Stimulated activated naive CD4-positive, alpha-beta T cell (primary cell): ENCODE results near the gene HCRTR2.
"Not testable (repeated sequence)": the region's sequence is repeated elsewhere in the genome, so short reads cannot be mapped to it uniquely, and the experiment has no call there.

Source experiments
- DNase-seq, 6 experiments: peaks; one replicate each; lab custom pipeline; 2025; lab: John Stamatoyannopoulos, UW

HCRTR2 gene

GRCh38 chr6:55220961-55221360 is 46.6 kb downstream of the HCRTR2 start:
- DNase-seq: no peak

DNA sequence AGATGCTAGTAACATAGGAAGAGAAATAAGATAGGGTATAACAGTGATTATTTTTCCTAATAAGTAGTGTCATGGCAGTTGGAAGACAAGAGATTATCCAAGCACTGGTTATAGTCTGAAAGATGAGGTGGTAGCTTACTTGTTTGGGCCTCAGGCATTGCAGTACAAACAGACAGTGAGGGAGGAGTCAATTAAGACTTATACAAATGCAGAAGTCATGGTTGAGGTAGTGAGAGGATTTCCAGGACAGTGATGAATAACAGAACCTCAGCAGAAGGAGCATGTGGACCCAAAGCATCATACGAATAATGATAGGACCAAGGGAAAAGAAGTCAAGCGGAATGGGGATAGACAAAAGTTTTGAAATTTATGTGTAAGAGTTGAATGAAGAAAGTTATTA is 53.5 kb downstream of the HCRTR2 start:
- DNase-seq: no peak

DNA sequence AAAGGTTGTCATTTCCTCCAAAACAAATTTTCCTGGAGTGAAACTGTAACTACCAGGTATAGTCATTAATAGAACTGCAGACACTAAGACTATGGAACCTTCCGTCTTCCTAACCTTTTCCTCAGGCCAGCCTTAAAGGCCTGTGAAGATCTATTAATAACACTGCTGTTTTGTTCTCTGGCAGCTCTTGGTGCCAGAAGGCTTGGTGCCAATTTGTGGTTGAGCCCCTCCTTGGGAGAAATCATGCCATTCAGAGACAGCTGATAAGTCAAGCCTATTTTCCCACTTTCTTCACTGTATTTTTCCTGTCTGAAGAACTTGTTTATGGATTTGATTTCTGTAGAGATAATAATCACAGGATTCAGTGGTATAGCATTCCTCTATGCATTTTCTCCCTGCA is 64.8 kb downstream of the HCRTR2 start:
- no peak for DNase-seq

DNA sequence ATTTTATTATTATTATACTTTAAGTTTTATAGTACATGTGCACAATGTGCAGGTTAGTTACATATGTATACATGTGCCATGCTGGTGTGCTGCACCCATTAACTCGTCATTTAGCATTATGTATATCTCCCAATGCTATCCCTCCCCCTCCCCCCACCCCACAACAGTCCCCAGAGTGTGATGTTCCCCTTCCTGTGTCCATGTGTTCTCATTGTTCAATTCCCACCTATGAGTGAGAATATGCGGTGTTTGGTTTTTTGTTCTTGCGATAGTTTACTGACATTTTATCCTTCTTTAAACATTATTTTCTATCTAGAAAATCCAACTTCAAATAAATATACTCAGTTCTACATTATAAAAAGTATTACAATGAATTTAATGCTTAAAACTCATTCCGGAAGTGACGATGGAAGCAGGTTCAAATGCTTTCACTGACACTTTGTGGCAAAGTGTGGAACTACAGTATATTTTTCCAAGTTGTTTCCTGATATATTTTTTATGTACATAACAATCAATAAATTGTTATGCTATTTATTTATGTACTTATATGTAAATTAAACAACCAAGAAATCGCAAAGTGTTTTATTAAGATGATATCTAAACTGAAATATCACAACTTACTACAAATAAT is 66.8 kb downstream of the HCRTR2 start:
- DNase-seq: not testable (repeated sequence)

DNA sequence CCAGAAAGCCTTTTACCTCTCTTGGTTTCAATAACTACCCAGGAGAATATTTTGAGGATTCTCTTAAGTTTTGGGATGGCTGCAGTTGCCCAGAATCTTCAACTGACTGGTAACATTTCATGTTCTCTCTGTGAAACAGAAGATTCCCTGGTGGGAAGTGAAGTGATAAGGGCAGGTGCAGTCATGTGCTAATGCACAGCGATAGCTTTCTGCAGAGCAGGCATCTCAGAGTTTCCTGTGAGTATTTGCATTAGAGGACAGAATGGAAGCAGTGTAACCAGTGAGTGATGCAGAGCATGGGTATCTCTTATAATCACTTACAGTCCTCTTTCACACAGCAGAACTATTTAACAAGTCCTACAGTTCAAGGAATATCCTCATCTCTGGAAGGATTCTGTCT is 76.1 kb downstream of the HCRTR2 start:
- DNase-seq: no peak

DNA sequence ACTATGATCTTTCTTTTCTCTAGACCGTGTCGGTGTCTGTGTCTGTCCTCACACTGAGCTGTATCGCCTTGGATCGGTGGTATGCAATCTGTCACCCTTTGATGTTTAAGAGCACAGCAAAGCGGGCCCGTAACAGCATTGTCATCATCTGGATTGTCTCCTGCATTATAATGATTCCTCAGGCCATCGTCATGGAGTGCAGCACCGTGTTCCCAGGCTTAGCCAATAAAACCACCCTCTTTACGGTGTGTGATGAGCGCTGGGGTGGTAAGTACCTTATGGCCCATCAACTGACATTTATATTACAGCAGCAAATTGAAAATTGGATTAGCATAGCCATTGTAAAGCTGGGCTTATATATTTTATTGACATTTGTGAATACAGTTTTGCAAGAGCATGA is 80.8 kb downstream of the HCRTR2 start:
- DNase-seq: no peak

DNA sequence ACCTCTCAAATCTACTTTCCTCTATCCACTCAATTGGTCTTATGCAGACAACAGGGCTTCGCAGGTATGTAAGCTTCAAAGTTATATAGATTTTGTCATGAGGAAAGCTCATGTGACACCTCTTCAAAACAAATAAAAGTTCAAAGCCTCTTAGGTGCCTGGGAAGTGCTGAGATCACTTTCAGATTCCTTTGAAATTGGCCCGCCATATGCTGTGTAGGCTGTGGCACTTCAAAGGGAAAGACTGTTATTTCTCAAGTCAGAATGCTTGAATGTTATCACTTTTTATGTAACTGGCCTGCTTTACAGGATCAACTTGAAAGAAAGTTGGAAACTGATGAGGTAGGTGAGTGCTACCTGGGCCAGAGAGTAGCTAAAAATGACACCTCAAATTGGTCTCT is 85.9 kb downstream of the HCRTR2 start:
- no peak for DNase-seq

DNA sequence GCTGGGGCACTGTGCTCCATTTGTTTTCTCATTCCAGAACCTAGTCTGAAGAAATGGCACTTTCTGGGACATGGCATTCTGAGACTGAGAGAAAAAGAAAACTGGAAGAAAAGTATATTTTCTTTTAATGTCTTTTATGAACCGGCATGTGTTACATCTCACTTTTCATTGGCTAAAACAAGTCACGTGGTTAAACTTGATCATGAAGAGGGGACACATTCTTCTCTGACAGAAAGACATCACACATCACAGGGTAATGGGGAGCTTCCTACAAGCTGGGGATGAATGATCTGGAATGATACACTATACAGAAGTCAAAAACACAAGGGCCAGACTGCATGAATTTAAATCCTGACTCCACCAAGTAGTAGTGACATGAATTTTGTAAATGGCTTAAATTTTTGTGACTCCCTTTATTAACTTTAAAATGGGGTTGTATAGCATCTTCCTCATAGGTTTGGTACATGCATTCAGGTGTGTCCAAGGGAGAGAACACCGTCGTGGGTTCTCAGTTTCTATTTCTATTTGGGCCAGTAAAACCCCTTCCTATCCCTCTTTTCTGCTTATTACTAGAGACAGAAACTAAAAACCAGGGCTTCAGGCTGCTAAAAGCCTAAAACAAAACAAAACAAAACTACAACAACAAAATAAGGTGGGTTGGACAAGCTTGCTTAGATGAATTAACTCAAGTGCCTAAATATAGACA is 91.2 kb downstream of the HCRTR2 start:
- no peak for DNase-seq

DNA sequence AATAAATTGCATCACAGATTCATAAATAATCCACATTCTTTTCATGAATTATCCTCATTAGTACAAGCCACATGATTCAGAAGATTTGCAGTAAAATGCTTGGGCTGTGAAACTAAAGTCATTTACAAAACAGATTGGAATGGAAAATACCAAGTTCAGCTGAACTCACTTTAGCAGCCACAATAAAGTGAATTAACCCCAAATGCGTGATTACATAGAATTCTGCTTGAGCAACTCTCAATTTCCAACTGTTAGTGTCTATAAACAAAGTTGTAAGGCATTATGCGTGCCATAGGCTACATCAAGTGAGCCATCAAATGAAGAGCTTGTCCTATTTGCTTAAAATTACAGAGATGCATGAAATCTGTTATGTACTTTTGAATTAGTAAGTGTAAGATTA is 92.6 kb downstream of the HCRTR2 start:
- DNase-seq: no peak

- no peak for DNase-seq
Measured at GRCh38 chr6:55276745-55277530, 102.6 kb downstream of the HCRTR2 start.

GRCh38 chr6:55277646-55278045 is 103.3 kb downstream of the HCRTR2 start:
- DNase-seq: no peak

DNA sequence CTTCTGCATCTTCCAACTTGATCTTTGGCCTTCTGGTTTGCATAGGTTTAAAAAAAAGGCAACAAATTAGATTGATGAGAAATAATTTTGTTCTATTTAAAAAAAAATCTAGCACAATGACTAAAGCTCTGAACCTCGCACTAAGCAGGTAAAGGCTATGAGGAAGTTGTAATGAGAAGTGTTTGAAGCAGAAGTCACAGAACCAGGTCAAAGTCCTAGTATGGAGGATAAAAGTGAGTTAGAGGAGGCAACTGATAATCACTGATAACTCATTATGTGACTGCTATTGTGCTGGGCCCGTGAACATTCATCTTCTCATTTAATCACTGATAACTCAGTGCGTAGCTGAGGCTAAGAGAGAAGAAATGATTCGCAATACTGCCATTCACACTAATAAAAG is 106.9 kb downstream of the HCRTR2 start:
- no peak for DNase-seq

- no peak for DNase-seq
Measured at GRCh38 chr6:55282115-55282514, 107.8 kb downstream of the HCRTR2 start.

GRCh38 chr6:55286824-55287223 is 112.5 kb downstream of the HCRTR2 start:
- no peak for DNase-seq

GRCh38 chr6:55290736-55291135 is 116.4 kb downstream of the HCRTR2 start:
- DNase-seq: no peak

- DNase-seq: no peak
Measured at GRCh38 chr6:55293116-55293515, 118.8 kb downstream of the HCRTR2 start.

- not testable (repeated sequence) for DNase-seq
Measured at GRCh38 chr6:55297214-55297613, 122.9 kb downstream of the HCRTR2 start.

DNA sequence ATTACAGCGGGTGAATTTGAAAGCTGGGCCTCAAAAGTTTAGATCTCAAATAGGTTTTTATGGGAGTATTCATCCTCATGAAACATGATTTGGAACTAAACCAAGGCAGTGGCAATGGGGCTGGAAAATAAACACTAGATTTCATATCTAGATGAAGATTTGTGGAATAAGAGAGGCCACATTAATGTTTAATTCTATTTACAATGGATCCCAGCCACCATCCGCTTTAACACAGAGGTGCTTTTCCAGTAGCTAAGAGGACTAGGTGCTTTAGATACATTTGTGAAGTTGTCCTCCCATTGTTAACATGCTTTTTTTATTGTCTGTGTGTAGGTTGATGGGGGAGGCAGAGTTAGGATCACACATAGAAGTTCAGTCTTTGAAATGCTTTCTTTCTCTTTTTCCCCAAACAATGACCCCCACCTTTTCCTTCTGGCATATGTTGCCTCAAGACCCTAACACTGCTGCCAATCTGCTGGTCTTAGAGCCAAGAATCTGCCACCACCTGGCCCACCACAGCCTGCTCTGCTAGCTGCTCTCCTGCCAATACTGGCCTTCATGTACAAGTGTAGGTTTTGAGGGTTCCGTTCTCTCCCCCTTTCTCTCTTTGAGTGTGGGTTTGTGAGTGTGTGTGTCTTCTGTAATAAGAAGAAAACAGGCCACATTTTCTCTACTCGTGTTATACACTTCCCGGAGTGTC is 125.1 kb downstream of the HCRTR2 start:
- no peak for DNase-seq

- DNase-seq: no peak
Measured at GRCh38 chr6:55304747-55305146, 130.4 kb downstream of the HCRTR2 start.

GRCh38 chr6:55319961-55320695 is 145.8 kb downstream of the HCRTR2 start:
- DNase-seq: no peak

DNA sequence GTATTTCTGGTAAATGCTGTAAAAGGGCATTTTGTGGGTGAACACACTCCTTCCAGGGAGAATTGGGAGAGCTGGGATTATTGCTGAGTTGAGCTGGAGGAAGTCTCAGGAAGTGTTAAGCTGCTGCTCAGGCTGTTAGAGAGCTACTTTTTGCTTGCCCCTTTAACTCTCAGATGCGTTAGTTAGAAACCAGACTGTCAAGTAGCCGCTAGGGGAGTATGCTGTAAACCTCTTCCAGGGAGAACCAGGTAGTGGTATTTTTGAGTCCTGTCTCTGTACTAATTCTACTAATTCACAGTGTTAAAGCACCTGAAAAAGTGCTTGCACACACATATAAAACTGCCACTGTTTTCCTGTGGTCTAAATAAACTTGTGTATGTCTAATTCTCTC is 146.4 kb downstream of the HCRTR2 start:
- DNase-seq: no peak

GRCh38 chr6:55327169-55327568 is 152.9 kb downstream of the HCRTR2 start, which contains the start of gene GFRAL:
GFRAL (plus strand) TSS chr6:55327469; CDS start chr6:55327555, 86 bp downstream.
- DNase-seq: no peak
